Breast epithelium (tissue), 3 donors: ENCODE data around the gene SGPL1.

Experiments
- POLR2A ChIP-seq: fragments of 450-650 bp; IDR thresholded peaks from one replicate; pipeline ENCODE4 v1.6.1; 2016; ENCODE audit warnings: antibody characterized with exemption, mild to moderate bottlenecking, moderate library complexity
- POLR2AphosphoS5 ChIP-seq, 3 donors: sonication (generic); formaldehyde crosslinking; IDR thresholded peaks; one replicate each; pipeline ENCODE4 v1.6.1; 2017; ENCODE audit warnings: antibody characterized with exemption in 3 of 3
- TF ChIP-seq, protein P1 (sequence below), 3 donors: fragments of 450-650 bp; IDR thresholded peaks; one replicate each; pipeline ENCODE4 v1.5.1; 2016 to 2017; ENCODE audit warnings: antibody characterized with exemption in 3 of 3, mild to moderate bottlenecking in 3 of 3, moderate library complexity in 3 of 3

- TF ChIP-seq POLR2A, result no peak
- TF ChIP-seq, protein P1, sequence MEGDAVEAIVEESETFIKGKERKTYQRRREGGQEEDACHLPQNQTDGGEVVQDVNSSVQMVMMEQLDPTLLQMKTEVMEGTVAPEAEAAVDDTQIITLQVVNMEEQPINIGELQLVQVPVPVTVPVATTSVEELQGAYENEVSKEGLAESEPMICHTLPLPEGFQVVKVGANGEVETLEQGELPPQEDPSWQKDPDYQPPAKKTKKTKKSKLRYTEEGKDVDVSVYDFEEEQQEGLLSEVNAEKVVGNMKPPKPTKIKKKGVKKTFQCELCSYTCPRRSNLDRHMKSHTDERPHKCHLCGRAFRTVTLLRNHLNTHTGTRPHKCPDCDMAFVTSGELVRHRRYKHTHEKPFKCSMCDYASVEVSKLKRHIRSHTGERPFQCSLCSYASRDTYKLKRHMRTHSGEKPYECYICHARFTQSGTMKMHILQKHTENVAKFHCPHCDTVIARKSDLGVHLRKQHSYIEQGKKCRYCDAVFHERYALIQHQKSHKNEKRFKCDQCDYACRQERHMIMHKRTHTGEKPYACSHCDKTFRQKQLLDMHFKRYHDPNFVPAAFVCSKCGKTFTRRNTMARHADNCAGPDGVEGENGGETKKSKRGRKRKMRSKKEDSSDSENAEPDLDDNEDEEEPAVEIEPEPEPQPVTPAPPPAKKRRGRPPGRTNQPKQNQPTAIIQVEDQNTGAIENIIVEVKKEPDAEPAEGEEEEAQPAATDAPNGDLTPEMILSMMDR (IDR thresholded peaks at IDR 0.05), result no peak
- TF ChIP-seq POLR2AphosphoS5 (IDR thresholded peaks at IDR 0.05), result no peak
These were observed 99.5 kb downstream of the SGPL1 start for GRCh38 chr10:70915206-70915605.
